ENCODE measurements around the gene CAMK2G.

Gene CAMK2G

DNA sequence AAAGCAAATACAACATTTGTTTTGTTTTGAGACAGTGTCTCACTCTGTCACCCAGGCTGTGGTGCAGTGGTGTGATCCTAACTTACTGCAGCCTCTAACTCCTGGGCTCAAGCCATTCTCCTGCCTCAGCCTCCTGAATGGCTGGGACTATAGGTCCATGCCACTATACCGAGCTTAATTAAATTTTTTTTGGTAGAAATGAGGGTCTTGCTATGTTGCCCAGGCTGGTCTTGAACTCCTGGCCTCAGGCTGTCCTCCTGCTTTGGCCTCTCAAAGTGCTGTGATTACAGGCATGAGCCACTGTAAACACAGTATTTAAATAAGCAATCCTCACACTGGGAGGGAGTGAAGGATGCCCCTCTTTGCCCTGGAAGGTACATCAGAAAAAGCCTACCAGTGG is 4.0 kb upstream of the CAMK2G start:
- DNase-seq = no peak

DNA sequence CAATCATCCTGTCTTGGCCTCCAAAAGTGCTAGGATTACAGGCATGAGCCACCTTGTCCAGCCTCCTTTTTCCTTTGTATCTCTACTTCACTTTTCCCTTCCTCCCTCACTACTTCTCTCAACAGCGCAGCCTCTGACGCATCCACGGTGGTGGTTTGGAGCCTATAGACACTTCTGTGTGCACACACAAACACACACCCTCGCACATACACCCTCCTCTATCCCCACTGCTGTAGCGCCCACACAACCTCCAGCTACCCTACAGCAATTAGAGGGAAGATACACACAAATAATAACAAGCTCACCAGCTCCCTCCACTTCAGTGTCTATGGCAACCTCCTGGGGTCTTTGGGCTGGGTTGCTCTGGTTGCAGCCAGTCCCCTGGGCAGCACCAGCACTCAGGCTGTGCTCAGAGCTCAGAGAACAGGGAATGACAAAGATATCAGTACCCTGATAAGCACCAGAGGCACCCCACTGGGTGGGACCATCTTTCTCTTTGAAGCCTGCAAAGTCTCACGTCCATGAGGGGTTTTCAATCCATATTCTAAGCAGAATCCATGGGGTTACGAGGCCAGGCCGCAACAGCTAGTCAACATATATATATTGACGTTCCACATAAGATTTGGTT is 3.3 kb upstream of the CAMK2G start:
- DNase-seq = no peak

DNA sequence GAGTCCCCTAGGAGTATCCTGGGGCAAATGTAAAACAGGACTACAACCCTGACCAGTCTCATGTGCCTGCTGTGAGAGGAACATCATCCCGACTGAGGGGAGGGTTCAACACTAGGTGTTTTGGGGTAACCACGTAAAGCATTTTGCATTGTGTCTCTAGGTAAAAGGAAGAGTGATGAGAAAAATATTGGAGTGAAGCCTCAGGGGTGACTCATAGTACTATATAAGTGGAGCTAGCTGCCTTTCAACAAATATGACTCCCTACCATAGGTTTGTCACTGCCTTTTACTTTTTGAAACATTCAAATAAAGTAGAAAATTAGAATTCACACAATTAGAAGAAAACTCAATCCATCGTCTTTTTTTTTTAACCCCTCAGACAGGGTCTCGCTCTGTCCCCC is 2.6 kb upstream of the CAMK2G start:
- DNase-seq = no peak

DNA sequence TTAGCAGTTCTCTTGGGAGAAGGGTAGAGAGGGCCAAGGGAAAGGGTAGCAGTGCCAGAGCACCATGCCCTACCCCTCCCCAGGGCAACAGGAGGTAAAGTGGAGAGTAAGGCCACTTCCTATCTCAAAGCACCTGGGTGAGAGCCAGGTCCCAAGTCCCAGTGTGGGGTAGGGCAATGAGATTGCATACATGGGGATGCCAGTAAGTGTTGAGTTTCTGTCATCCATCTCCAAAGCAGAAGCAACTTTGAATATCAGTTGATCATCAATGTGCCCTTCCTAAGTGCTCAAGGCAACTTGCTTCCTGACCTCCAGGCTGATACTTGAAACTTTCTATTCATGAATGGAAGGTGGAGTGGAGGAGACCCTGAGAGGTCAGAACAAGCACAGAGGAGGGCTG is 2.2 kb upstream of the CAMK2G start:
- no peak for DNase-seq

DNA sequence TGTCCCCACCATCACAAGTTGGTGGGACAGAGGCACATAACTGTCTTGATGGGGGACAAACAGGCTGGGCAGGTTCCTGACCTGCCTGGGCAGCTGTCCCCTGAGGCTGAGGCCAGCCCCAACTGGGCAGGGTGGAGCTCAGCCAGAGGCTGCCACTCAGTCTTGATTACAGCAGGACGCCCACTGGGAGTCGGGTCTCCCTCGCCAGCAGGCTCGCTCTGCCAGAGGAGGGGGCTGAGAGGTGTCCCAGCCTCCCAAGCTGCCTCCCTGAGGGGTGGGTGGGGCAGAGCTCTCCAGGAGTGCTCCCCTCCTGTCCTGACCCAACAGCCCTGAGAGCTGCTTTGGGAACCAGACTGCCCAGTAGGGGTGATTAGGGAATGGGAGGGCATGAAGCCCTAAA is 1.8 kb upstream of the CAMK2G start:
- DNase-seq = no peak

DNA sequence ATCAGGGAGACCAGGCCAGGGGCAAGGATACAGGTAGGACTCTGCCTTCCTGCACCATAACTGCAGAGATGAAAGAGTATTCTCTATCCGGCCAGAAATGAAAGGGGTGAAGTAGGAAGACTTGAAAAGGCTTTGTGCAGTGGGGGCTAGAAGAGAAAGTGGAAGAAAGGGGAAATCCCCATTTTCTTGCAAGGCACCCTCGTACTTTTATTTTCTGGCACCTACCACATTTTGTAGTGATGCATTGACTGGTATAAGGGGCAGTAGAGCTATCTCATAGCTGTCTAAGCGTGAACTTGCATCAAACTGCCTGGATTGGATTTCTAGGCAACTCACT is 752 bp upstream of the CAMK2G start:
- no peak for DNase-seq

DNA sequence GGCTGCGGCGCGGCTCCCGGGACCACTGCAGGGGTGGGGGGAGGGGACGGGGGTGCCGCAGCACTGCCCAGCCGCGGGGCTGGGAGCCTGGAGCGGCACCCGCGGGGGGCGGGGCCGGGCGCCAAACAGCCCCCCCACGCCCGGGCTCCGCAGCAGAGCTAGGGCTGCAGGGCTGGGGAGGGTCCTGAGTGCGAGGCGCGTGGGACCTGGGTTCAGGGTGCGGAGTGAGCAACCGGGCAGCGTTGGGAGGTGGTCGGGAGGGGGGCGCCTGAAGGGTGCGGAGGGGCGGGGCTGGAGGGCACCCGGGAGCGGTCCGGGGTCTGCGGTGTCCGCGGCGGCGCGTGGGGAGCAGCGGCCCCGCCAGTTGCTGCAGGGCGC is 528 bp downstream of the CAMK2G start:
- no peak for DNase-seq

DNA sequence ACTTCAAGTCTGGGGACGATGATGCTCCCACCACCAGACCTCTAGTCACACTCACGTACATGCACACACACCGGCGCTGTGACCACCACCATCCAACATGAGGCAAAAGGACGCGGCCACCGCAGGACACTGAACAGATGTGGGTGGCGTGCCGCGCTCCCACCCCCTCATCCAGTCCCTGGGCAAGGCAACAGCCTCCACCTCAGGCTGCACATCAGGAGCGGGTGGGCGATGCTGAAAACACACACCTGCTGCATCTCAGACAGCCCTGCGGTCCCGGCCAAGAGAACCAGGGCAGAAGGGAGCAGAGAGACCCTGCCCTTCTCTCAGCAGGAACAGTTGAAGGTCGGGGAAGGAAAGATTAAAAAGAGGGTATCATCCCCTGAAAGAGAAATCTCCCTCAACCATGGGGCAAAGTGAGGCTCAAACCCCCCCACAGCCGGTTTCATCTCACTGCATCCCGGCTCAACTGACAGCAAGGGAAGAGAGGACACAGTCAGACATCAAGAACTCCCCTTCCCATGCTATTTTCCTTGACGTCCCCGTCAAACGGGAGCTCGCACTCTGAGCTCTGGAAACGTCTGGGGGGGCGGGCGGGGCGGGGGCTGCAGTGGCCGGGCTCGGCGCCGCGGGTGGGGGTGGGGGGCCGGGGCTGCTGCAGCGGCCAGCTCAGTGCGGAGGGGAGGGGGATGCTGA is 1.1 kb downstream of the CAMK2G start:
- no peak for DNase-seq

DNA sequence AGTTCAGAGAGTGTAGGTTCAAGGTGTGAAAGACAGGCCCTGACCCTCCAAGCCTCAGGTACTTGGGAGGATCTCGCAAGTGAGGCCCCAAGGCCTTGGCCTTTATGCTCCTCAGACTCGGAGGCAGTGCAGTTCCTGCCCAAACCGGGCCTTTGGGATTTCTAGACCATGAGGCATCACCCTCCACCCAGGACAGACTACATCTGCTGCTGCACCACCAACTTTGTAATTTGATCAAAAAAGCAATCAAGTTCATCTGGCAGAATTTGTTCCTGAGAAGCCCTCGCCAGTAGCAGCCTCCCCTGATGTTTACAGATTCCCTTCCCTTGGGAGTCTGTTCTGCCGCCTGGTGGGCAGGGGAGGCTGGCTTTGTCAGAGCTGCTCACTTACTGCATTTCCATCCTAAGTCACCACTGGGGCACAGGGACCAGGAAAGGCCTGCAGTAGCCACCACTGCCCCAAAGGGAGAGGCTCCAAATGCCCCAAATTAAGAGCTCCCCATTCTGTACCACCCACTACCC is 2.1 kb downstream of the CAMK2G start:
- DNase-seq = no peak

DNA sequence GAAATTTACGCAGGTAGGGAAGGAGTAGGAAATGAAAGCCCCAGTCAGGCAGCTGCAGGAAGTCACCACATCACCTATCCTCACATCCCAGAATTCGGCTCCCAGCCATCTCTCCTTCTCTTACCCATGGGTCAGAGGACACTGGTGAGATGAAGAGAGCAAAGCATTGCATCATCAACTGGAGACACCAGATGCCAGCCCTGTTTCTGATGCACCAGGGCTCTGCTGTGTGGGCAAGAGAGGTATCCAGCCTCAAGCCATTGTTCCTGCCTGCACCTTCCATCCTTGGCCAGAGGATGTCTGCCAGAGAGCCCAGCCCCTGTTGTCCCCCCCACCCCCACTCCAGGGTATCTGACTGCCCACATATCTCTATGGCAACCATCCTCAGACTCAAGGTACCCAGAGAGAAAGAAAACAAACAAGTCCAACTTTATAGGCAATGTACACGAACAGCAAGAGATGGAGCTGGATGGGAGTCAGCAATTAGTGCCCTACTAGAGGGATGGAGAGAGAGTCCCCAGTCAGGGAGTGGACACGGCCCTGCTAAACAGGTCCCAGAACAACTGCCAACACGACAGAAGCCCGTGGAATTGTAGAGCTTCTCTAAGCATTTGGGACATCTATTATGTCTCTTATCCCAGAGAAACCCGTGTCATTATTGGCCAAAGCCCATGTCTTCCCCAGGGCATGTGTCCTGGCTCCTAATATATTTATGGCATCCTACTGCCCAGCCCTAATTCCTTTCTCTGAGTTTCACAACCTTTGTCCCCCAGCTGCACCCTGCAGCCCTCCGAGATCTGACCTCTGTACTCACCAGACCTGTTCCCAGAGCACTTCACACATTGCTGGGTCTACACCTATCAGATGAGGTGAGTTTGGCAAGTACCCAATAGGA is 2.8 kb downstream of the CAMK2G start:
- DNase-seq = no peak

DNA sequence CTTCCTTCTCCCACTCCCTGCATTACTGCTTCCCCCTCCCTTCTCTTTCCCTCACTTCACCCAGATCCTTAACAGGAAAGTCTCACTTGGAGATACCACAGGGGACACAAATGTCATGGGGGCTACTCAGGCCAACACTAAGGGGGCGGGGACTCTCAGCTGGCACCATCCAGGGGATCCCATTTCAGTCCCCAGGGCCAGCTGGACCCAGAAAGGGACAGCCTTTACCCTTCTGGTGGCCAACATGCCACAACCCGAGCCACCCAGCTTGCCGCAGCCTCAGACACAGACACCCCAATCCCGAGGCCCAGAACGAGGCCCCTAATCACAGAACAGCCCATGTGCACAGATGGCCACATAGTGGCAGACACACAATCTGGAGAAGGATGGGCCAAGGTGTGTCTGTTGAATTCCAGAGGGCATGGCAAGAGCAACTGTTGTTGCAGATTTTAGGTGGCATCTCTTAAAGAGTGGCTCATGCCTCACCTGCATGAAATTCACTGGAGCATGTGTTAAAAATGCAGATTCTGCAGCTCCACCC is 5.6 kb downstream of the CAMK2G start:
- DNase-seq = no peak

DNA sequence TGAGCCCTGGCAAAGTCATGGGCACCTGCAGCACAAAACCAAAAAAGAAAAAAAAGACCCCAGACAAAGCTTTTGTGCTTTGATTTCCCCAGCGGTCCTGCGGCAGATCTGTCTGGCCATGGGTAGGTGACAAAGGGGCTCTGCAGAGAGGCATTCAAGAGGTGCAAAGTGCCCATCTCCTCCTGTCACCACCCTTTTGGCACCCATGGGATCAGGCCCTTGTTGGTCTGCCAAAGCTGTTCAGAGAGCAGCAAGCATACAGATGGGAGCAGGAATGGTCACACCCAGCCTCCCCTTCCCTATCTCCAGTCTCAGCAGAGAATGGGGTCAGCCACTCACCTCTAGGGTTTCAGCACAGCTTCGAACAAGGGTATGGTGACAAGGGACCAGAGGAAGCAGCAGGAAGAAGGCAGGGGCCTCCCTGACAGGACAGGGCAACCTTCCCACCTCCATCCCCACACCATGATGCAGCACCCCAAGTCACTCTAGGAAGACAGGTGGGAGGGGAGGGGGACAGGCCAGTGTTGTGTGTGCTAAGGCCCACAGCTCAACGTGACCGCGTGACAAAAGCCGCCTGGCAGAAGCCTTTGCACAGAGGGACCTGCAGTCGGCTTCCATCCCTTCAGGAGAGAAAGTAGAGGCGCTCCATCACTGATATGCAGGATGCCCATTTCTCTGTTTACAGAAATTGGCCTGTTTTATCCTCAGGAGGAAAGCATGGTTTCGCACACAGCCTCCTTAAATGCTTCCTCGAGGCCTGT is 6.3 kb downstream of the CAMK2G start:
- no peak for DNase-seq

DNA sequence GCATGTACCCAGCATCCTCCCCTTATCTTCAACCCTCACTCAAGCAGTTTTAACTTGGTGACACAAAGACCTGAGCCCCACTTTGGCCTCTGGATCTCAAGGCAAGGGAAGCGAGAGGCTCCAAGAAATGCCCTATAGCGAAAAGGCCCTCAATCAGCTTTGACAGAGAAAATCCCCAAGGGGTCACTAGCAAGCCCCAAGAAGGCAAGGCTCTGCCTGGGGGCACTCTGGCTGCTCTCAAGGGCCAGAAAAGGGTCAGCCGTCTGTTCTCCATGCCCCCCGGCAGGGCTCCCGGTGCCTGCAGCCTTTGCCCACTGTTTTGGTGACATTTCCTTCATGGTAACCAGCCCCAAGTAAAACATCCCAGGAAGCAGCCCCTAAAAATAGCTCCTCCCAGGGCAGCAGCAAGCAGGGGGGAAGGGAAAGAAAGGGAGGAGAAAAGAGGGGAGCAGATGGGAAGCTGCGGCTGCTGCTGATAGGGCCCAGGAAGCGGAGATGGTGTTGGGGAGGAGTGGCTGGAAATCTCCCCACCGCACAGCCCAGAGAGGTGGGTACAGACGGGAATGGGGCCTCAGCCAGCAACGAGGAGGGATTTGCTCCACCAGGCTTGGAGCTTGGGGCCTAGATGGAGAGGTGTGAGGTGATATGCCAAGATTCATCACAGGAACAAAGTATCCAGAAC is 7.1 kb downstream of the CAMK2G start:
- DNase-seq = no peak

DNA sequence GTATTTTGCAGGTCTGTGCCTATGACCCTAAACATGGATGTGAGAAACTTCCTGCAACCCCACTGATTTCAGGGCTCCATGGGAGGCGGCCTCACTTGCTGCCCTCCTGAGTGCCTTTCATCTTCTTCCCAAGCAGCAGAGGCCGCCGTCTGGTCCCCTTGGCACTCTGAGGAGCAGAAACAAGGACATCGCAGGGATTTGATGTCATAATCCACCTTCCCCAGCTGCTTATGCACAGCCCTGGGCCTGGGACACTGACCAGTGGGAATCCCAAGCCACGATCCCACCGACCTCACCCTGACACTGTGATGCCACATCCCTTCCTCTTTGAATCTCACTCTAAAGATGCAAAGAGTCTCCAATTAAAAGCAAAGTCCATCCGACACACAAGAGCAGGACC is 7.7 kb downstream of the CAMK2G start:
- DNase-seq = no peak

DNA sequence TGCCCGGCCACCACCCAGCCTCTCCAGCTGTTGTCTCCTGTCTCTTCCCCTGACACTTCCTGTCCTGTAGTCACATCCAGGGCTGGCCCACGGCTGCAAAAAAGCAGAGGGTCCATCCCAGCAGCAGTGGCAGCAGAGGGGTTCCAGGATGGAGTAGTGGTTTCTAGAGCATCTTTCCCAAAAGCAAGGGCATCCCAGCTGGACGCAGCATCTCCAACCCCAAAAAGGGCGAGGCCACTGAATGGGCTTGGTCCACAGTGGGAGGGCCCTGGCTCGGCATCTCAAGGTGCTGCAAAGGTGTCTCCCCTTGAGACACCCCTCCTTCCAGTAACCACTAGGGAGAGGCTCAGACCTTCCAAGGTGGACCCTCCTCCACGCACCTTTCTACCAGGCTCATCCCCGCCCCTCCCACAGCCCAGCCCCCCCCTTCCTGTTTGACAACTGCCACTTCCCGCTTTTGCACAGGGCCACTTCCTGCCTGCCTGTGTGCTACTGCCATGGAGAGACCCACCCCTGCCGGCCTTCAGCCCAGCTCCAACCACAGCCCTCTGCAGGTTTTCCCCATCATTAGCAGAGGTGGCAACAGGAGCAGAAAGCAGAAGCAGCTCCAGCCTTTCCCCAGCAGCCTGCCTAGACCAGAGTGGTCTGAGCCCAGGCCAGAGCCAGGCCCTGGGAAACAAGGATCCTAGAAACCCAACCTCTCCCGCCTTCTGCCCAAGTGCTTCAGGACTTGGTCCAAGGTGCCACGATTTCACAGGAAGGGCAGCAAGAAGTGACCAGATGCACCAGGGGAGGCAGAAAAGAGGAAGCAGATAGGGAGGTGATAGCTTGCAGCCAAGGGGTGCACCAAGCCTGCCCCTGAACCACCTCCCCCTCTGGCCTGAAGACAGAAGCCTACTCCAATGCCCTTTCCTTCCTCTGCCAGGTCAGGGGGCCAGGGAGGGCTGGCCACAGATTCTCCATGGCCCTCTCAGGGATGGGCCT is 8.6 kb downstream of the CAMK2G start:
- peak; percentile 62 for DNase-seq

DNA sequence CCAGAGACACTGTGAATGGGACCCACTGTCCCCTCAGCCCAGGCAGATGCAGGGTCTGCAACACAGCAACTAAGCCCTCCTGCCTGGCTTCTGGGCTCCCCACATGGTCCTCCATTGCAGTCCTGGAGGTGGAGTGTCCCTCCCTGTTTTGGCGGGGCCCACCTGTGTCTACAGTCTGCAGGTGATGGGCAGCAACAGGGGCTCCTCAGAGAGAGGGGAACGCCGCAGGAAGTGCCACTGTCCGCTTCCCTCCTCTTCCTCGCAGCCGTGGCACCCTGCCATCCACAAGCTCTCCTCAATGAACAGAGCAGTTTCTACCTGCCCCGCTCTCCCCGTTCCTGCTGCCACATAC is 9.3 kb downstream of the CAMK2G start:
- no peak for DNase-seq

DNA sequence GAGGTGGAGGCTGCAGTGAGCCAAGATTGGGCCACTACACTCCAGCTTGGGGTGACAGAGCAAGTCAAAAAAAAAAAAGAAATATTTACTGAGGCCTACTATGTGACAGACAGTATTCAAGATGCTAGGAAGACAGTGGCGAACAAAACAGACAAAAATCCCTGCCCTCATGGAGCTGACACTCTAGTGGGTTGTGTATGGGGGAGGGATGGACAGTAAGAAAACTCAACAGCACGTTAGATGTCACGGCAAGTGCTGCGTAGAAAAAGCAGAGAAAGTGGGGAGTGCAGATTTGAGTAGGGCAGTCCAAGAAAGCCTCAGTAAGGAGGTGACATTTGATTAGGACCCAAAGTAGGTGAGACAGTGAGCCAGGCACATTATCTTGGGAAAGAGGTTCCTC is 10.1 kb downstream of the CAMK2G start:
- DNase-seq = no peak

DNA sequence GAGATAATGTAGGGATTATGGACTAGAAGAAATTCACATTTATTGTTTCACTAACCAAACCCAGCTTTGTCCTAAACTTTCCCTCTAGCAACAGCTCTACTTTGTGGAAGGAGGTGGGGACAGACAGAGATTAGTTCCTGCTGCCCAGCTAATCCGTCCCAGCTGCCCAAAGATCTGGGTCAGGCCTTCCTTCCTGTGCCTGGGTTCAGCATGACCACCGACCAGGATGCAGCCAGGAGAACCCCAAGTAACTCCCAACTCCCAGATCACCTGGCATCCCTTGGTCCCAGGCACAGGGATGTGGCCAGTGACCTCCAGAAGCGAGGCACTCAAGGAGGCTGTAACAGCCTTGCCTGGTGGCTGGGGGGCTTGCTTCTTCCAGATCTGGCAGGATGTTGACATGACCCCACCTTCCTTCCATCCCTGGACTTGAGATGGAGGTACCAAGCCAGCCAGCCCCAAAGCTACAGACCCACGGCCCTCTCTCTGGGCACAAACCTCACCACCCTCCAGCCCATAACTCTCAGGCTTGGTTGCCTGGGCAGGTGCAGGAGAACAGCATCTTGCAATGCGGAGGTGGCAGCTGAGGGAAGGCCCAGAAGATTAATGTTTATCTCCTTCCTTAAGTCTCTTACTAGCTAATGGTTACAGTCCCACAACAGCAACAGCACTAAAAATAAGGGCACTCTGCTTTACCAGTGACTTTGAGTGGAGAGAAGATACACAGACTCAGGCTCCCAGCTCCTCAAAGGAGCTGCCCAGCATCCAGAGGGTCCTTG is 11.1 kb downstream of the CAMK2G start:
- DNase-seq = no peak

DNA sequence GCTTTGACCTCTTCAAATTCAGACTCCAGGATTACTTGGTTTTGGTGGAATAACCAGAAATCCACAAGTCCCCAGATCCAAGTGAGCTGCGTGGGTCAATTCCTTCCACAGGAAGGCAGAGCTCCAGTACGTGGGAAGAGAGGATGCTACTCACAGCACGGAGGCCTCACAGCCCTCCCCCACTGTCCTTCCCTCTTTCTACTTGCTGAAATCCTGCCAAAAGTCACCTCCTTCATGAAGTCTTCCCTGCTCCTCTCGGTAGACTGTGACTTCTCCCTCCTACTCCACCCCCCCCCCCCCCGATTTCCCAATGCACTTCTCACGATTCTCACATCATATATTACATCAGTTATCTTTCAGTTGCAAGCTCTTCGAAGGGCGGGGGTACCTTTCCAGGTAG is 12.3 kb downstream of the CAMK2G start:
- no peak for DNase-seq

DNA sequence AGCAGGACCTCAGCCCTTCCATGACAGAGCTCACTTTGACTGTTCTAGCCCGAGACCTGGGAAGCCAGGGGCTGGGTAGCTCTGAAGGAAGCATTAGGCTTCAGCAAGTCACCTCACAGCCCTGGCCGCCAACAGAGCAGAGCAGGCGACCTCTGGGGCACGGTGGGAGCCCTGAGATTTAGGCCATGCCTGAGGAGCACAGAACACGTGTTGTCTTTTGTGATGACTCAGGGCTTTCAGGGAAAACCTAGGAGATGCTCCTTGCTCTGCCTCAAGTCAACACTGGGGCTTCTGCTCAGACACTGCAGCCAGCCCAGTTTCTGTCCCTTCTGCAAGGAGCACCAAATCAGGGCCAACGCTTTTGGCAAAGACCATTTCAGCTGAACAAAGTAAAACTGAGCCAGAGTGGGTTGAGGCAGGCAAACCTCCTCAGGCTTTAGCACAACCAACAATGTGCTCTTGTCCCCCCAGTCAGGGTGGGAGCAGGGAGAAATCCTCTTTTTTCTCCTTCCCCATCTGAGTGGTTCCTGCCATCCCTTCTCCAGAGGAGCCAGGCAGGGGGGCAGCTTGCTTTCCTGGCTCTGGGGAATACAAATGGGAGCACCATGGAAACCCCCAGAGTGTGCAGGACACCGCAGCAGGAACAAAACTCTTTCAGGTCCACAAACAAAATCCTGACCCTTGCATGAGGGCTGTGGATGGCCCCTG is 14.4 kb downstream of the CAMK2G start:
- no peak for DNase-seq
